C4-2B (cell line): Measurements from ENCODE around the gene L3MBTL4.
"Not testable (repeated sequence)": the region's sequence is repeated elsewhere in the genome, so short reads cannot be mapped to it uniquely, and the experiment has no call there.

ENCODE experiments used
- H3K27ac ChIP-seq: fragments of 450-650 bp; 2 replicates; pipeline ENCODE4 v1.5.1; 2017
- ZFX ChIP-seq: fragments of 450-650 bp; IDR thresholded peaks from 2 replicates; pipeline ENCODE4 v1.6.1; 2017
- TF ChIP-seq, protein P1 (sequence below): fragments of 450-650 bp; conservative IDR thresholded peaks from 2 replicates; pipeline ENCODE4 v1.5.1; 2017; ENCODE audit warnings: mild to moderate bottlenecking

Gene L3MBTL4

DNA sequence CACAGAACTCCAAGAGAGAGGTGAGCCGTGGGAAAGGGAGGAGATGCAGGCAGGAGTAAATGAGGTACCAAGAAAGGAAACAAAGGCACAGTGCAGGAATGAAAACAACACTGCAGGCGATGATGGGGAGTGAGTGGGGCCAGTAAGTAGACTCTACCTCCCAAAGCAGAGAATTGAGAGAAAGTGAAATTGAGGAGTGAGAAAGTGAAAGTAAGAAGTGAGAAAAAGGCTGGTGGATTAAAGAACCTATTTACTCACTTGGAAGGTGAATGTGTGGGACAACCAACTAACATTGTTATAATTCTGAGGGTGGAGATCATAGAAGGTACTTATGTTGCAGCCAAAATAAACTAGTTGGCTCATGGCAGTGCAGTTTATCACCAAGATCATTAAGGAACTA, 326.3 kb downstream of the L3MBTL4 start:
- no peak overlapping the region for H3K27ac ChIP-seq
- TF ChIP-seq ZFX: no peak
- TF ChIP-seq, protein P1, sequence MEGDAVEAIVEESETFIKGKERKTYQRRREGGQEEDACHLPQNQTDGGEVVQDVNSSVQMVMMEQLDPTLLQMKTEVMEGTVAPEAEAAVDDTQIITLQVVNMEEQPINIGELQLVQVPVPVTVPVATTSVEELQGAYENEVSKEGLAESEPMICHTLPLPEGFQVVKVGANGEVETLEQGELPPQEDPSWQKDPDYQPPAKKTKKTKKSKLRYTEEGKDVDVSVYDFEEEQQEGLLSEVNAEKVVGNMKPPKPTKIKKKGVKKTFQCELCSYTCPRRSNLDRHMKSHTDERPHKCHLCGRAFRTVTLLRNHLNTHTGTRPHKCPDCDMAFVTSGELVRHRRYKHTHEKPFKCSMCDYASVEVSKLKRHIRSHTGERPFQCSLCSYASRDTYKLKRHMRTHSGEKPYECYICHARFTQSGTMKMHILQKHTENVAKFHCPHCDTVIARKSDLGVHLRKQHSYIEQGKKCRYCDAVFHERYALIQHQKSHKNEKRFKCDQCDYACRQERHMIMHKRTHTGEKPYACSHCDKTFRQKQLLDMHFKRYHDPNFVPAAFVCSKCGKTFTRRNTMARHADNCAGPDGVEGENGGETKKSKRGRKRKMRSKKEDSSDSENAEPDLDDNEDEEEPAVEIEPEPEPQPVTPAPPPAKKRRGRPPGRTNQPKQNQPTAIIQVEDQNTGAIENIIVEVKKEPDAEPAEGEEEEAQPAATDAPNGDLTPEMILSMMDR: no peak

DNA sequence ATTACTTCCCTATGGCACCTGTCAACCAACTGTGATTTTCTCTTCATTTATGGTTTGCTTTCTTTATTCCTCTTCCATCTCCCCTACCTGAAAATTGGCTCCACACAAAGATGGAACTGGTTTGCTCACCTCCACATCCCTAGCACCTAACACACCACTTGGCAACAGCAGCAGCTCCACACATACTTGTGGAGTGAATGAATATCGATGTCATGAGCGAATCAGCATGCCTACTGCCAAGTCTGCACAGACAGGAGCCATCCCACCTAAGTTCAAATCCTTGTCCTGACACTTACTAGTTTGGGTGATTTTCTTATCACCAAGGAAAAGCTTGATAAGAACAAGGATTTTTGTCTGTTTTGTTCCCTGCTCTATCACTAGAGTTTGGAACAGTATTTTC, 328.0 kb downstream of the L3MBTL4 start:
- TF ChIP-seq, protein P1: no peak
- no peak for TF ChIP-seq ZFX
- no peak overlapping the region for H3K27ac ChIP-seq

DNA sequence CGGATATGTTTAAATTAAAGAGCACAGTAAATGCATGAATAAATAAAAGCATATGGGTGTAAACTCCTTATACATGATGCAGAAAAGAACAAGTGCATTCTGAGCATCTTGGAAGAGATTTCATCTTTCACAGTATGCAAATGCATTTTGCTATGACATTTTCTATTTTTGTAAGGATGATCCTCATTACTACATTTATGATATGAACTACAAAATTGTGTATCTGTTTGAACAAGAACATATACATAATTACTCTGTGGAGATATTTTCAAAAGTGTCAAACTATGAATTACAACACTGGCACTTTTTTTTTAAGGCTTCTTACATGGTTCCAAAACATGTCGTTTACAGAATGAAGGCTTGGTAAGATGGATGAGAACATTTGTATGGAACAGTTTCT, 335.3 kb downstream of the L3MBTL4 start:
- H3K27ac ChIP-seq: no peak overlapping the region
- no peak for TF ChIP-seq ZFX
- TF ChIP-seq, protein P1: no peak

DNA sequence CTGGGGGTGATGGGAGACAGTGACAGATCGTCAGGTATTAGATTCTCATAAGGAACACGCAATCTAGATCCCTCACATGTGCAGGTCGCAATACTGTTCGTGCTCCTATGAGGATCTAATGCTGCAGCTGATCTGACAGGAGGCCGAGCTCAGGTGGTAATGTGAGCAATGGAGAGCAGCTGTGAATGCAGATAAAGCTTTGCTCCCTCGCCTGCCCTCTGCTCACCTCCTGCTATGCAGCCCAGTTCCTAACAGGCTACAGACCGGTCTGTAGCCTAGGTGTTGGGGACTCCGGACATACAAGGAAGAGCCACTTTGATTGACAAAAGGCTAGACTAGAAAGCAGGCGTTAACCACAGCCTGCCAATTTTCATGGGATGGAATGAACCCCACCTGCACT, 335.8 kb downstream of the L3MBTL4 start:
- H3K27ac ChIP-seq: no peak overlapping the region
- TF ChIP-seq ZFX: no peak
- TF ChIP-seq, protein P1: no peak

DNA sequence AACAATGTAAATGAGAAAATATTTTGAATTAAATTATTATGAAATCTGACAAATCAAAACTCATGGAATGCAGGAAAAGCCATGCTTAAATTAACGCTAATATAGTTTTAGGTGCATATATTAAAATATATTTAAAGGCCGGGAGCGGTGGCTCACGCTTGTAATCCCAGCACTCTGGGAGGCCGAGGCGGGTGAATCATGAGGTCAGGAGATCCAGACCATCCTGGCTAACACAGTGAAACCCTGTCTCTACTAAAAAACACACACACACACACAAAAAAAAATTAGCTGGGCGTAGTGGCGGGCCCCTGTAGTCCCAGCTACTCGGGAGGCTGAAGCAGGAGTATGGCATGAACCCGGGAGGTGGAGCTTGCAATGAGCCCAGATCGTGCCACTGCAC, 342.3 kb downstream of the L3MBTL4 start:
- H3K27ac ChIP-seq: not testable (repeated sequence)

DNA sequence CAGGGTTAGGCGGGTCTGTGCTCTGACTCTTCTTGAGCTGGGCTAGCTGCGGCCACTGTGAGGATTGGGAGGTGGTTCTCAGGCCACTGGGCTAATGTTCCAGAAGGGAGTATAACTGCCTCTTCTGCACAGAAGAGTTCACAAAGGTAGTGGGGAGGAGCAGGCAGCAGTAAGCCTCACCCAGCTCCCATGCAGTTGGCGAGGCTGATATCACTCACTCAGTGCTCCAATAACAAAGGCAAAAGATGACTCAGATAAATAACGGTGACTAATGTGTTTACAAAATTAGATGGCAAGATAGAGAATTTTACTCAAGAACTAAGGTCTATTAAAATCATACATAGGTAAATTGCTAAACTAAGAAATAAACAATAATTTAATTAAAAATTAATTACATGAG, 345.2 kb downstream of the L3MBTL4 start:
- no peak overlapping the region for H3K27ac ChIP-seq
- no peak for TF ChIP-seq ZFX
- TF ChIP-seq, protein P1: no peak

DNA sequence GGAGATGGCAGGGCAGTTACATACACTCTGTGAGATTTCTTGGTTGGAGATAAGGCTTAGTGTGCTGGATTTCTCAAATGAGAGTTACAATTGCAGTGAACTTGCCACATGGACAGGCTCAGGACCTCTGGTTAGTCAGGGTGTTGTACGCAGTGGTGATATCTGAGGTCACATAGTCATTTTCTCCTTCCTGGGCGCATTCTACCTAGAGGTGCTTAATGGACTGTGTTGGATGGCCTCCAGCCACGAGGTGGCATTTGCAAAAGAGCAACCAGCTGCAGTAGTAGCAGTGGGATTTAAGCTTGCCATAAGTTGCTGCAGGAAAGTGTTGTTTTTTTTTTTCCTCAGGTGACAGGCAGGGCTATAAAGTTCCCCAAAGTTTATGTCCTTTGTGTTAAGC, 345.6 kb downstream of the L3MBTL4 start:
- no peak for TF ChIP-seq ZFX
- TF ChIP-seq, protein P1: no peak
- no peak overlapping the region for H3K27ac ChIP-seq

DNA sequence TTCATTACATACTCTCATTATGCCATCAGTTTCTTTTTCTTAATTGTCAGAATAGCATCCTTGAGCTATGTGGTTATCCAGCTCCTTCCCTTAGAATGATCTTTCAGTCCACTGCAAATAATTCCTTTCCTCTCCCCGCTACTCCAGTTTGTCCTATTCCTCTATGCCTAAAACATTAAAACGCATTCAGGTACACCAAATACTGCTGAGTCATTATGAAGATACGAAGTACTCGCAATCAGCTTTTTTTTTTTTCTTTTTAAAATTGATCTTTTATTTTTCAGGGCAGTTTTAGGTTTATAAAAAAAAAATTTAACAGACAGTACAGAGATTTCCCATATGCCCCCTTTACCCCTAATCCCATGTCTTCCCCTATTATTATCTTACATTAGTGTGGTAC, 354.6 kb downstream of the L3MBTL4 start:
- no peak overlapping the region for H3K27ac ChIP-seq
- TF ChIP-seq, protein P1: no peak
- no peak for TF ChIP-seq ZFX
